ENCODE measurements around the gene CFAP53. TPM values are rescaled to one million over a fixed set of nuclear protein-coding genes. Genes with fewer than 3 reads are reported as not detected.

The CFAP53 gene, protein sequence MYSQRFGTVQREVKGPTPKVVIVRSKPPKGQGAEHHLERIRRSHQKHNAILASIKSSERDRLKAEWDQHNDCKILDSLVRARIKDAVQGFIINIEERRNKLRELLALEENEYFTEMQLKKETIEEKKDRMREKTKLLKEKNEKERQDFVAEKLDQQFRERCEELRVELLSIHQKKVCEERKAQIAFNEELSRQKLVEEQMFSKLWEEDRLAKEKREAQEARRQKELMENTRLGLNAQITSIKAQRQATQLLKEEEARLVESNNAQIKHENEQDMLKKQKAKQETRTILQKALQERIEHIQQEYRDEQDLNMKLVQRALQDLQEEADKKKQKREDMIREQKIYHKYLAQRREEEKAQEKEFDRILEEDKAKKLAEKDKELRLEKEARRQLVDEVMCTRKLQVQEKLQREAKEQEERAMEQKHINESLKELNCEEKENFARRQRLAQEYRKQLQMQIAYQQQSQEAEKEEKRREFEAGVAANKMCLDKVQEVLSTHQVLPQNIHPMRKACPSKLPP
- polyA plus RNA-seq (0.26 and 0.64 TPM in 2 replicates), polyA minus RNA-seq (0.58 and 1.9 TPM in 2 replicates)

DNA sequence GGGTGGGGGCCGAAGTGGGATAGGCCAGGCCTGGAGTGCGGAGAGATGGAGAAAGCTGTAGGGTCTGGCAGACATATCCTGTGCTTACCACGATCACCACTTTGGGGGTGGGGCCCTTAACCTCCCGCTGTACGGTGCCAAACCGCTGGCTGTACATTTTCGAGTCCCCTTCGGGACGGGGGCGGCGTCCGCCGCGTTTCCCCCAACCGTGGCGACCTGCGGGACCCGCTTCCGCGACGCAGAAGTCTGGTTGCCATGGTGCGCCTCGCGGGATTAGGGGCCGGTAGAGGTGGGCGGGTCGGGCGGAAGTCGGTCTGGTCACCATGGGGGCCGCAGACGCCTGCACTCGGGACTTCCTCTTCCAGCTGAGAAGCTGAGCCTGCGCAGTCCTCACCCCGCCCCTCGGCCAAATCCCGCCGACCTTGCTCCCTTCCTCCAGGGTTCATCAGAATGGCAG is at the start of gene CFAP53:
Gene CFAP53 (minus strand): TSS at position 248 of the 457 bp plus-strand sequence. CDS start 91 bp downstream, at position 157.
- Histone ChIP-seq H3K79me2 (replicated peaks; ENCODE audit: insufficient read depth, low read length) (no peaks in the 10 kb centered on the region), H3K27ac (ENCODE audit: low read length) (no peak within 1 kb of the TSS), H3K9me2 (ENCODE audit: insufficient read depth, low read length) (no peaks in the 10 kb centered on the region), H3K4me3 (ENCODE audit: low read length) (peak within 1 kb of the TSS; percentile 68), H3K4me2 (ENCODE audit: low read length) (peak within 1 kb of the TSS; percentile 38), H3F3A (ENCODE audit: insufficient read depth, low read length, poor library complexity, severe bottlenecking) (no peaks in the 10 kb centered on the region), H3K27me3 (ENCODE audit: insufficient read depth, low read depth, low read length) (no peaks in the 10 kb centered on the region), H3K9me3 (ENCODE audit: low read length) (no peaks in the 10 kb centered on the region), H2AFZ (ENCODE audit: low read depth, low read length) (no peak within 1 kb of the TSS), H4K20me1 (ENCODE audit: insufficient read depth) (no peaks in the 10 kb centered on the region), H3K36me3 (ENCODE audit: insufficient read depth, low read length) (peaks cover 21% of the 10 kb centered on the region), H3K9ac (ENCODE audit: low read length) (peak within 1 kb of the TSS; percentile 55)
- peak; percentile 21 for TF ChIP-seq EP300 (conservative IDR thresholded peaks at IDR 0.05; ENCODE audit: poor library complexity, severe bottlenecking)
- TF ChIP-seq, protein P1, sequence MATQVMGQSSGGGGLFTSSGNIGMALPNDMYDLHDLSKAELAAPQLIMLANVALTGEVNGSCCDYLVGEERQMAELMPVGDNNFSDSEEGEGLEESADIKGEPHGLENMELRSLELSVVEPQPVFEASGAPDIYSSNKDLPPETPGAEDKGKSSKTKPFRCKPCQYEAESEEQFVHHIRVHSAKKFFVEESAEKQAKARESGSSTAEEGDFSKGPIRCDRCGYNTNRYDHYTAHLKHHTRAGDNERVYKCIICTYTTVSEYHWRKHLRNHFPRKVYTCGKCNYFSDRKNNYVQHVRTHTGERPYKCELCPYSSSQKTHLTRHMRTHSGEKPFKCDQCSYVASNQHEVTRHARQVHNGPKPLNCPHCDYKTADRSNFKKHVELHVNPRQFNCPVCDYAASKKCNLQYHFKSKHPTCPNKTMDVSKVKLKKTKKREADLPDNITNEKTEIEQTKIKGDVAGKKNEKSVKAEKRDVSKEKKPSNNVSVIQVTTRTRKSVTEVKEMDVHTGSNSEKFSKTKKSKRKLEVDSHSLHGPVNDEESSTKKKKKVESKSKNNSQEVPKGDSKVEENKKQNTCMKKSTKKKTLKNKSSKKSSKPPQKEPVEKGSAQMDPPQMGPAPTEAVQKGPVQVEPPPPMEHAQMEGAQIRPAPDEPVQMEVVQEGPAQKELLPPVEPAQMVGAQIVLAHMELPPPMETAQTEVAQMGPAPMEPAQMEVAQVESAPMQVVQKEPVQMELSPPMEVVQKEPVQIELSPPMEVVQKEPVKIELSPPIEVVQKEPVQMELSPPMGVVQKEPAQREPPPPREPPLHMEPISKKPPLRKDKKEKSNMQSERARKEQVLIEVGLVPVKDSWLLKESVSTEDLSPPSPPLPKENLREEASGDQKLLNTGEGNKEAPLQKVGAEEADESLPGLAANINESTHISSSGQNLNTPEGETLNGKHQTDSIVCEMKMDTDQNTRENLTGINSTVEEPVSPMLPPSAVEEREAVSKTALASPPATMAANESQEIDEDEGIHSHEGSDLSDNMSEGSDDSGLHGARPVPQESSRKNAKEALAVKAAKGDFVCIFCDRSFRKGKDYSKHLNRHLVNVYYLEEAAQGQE (IDR thresholded peaks at IDR 0.05; ENCODE audit: borderline replicate concordance): no peak
- TF ChIP-seq MXI1 (conservative IDR thresholded peaks at IDR 0.05; ENCODE audit: poor library complexity, severe bottlenecking): peak; percentile 80
- TF ChIP-seq TAF1 (IDR thresholded peaks at IDR 0.05; ENCODE audit: low read depth): no peak
- peak; percentile 52 for TF ChIP-seq POLR2AphosphoS5 (IDR thresholded peaks at IDR 0.05)
- no peak for TF ChIP-seq SMC3 (conservative IDR thresholded peaks at IDR 0.05; ENCODE audit: poor library complexity)
- TF ChIP-seq RAD21 (conservative IDR thresholded peaks at IDR 0.05): no peak

DNA sequence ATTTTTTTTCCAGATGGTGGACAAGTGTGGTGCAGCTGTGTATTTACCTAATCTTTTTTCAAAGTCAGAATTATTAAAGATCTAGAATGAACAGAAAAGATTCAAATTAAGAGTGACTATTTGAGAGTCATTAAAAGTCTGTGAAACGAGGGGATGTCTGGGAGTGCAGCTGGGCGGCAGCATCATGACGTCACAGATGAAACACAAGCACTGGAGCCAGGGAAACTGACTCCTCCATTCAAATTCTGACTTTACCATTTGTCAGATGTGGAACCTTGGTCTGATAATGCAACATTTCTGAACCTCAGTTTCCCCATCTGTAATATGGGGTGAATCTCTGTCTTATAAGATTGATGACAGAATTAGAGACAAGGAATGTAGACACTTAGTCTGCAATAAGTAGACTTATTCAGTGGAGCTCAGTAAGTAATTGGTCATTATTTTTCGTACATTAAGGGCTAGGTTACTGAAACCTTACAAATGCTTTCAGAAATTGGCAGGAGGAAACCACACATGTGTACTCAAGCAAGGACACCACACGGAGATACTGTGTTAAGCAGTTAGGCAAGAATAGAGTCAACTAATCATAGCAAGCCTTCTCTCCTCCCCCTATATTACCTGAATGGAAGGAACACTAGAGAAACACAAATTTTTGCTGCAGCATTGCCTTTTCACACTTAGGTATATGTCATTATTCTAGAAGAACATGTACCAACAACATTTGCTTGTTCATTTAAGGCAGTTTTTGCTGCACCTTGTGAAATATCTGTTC is 49.0 kb upstream of the CFAP53 start:
- Histone ChIP-seq H4K20me1 (ENCODE audit: insufficient read depth) (no peaks in the 10 kb centered on the region), H3K27me3 (ENCODE audit: insufficient read depth, low read depth, low read length) (no peaks in the 10 kb centered on the region), H3K4me3 (ENCODE audit: low read length) (no peak overlapping the region), H3K36me3 (ENCODE audit: insufficient read depth, low read length) (no peaks in the 10 kb centered on the region), H3K9me3 (ENCODE audit: low read length) (no peaks in the 10 kb centered on the region), H3K27ac (ENCODE audit: low read length) (no peak overlapping the region), H3K9ac (ENCODE audit: low read length) (no peak overlapping the region), H2AFZ (ENCODE audit: low read depth, low read length) (no peak overlapping the region), H3K9me2 (ENCODE audit: insufficient read depth, low read length) (no peaks in the 10 kb centered on the region), H3F3A (ENCODE audit: insufficient read depth, low read length, poor library complexity, severe bottlenecking) (no peaks in the 10 kb centered on the region), H3K4me2 (ENCODE audit: low read length) (no peak overlapping the region), H3K79me2 (replicated peaks; ENCODE audit: insufficient read depth, low read length) (no peaks in the 10 kb centered on the region)
- TF ChIP-seq EZH2 (IDR thresholded peaks at IDR 0.05; ENCODE audit: borderline replicate concordance, insufficient read depth, low read length, poor library complexity, severe bottlenecking) (no peak), EP300 (conservative IDR thresholded peaks at IDR 0.05; ENCODE audit: poor library complexity, severe bottlenecking) (no peak), TAF1 (IDR thresholded peaks at IDR 0.05; ENCODE audit: low read depth) (no peak), SMC3 (conservative IDR thresholded peaks at IDR 0.05; ENCODE audit: poor library complexity) (no peak), MXI1 (conservative IDR thresholded peaks at IDR 0.05; ENCODE audit: poor library complexity, severe bottlenecking) (no peak), RAD21 (conservative IDR thresholded peaks at IDR 0.05) (no peak), POLR2AphosphoS5 (IDR thresholded peaks at IDR 0.05) (no peak)
- TF ChIP-seq, protein P1 (IDR thresholded peaks at IDR 0.05; ENCODE audit: borderline replicate concordance): no peak
- TF ChIP-seq, protein P2, sequence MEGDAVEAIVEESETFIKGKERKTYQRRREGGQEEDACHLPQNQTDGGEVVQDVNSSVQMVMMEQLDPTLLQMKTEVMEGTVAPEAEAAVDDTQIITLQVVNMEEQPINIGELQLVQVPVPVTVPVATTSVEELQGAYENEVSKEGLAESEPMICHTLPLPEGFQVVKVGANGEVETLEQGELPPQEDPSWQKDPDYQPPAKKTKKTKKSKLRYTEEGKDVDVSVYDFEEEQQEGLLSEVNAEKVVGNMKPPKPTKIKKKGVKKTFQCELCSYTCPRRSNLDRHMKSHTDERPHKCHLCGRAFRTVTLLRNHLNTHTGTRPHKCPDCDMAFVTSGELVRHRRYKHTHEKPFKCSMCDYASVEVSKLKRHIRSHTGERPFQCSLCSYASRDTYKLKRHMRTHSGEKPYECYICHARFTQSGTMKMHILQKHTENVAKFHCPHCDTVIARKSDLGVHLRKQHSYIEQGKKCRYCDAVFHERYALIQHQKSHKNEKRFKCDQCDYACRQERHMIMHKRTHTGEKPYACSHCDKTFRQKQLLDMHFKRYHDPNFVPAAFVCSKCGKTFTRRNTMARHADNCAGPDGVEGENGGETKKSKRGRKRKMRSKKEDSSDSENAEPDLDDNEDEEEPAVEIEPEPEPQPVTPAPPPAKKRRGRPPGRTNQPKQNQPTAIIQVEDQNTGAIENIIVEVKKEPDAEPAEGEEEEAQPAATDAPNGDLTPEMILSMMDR (IDR thresholded peaks at IDR 0.05; ENCODE audit: poor library complexity, severe bottlenecking): no peak
